PC-3 (cell line): Measurements from ENCODE around the gene EHMT1.

Experiments used
- EZH2phosphoT487 ChIP-seq: fragments of 300-600 bp; sonication (generic); IDR thresholded peaks from 2 replicates; pipeline ENCODE4 v1.6.1; 2018; ENCODE audit warnings: mild to moderate bottlenecking, antibody characterized with exemption, low read length, borderline replicate concordance
- TF ChIP-seq, protein P1 (sequence below): fragments of 300-600 bp; sonication (generic); conservative IDR thresholded peaks from 2 replicates; pipeline ENCODE4 v1.5.1; 2017; ENCODE audit warnings: antibody characterized with exemption, low read depth, mild to moderate bottlenecking, low read length

DNA sequence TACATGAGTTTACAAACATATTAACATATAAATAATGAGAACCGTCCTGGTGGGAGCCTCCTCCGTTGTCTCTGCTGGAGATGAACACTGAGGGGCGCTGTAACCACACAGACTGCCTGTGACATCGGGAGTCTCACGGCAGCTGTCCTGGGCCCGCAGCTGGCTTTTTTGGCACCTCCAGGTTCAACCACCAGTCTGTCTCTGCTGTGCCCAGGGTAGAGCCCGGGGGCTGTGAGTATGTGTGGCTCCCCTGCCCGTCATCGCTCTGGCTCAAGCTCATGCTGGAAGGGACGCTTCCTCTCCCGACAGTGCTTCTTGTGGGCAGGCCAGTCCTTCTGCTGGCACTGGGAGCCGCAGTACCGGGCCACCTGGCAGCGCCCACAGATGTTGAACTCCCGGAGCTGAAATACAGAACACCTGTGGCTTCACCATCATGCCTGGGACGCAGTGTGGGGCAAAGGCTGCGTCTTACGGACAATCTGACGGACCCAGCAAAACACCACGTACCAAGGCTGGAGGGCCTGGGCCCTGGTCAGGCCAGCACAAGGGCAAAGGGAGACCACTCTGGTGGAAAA lies 36.4 kb upstream of the EHMT1 start:
- TF ChIP-seq, protein P1, sequence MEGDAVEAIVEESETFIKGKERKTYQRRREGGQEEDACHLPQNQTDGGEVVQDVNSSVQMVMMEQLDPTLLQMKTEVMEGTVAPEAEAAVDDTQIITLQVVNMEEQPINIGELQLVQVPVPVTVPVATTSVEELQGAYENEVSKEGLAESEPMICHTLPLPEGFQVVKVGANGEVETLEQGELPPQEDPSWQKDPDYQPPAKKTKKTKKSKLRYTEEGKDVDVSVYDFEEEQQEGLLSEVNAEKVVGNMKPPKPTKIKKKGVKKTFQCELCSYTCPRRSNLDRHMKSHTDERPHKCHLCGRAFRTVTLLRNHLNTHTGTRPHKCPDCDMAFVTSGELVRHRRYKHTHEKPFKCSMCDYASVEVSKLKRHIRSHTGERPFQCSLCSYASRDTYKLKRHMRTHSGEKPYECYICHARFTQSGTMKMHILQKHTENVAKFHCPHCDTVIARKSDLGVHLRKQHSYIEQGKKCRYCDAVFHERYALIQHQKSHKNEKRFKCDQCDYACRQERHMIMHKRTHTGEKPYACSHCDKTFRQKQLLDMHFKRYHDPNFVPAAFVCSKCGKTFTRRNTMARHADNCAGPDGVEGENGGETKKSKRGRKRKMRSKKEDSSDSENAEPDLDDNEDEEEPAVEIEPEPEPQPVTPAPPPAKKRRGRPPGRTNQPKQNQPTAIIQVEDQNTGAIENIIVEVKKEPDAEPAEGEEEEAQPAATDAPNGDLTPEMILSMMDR: peak; percentile 51
- TF ChIP-seq EZH2phosphoT487: no peak
